Measurements from ENCODE around the gene CILP2.

- TF ChIP-seq EP300 (IDR thresholded peaks at IDR 0.05; ENCODE audit: borderline replicate concordance in 1 of 2, low read depth in 2 of 2, low read length in 2 of 2) (no peak), TEAD4 (IDR thresholded peaks at IDR 0.05; ENCODE audit: low read depth, low read length) (peak; percentile 55; the same call in 1 of the 2 replicates), SP1 (IDR thresholded peaks at IDR 0.05; ENCODE audit: low read depth, low read length) (no peak), SIN3A (conservative IDR thresholded peaks at IDR 0.05 in 1 of 2, IDR thresholded peaks at IDR 0.05 in 1 of 2; ENCODE audit: low read depth in 1 of 2, low read length in 2 of 2) (peak; percentile 58 to 96; a peak in 2 of 4 replicates), EZH2 (IDR thresholded peaks at IDR 0.05; ENCODE audit: low read depth, low read length, severe bottlenecking) (no peak)
These were observed 22.2 kb upstream of the CILP2 start, which contains the start of gene NDUFA13 for GRCh38 chr19:19515642-19516519.

All from H1 (cell line).